Measurements from ENCODE around the gene ACSL3. TPM values are rescaled to one million over a fixed set of nuclear protein-coding genes. Genes with fewer than 3 reads are reported as not detected.

ACSL3 gene
- total RNA-seq, 1 experiment from 2014 or later, result 85.2 TPM

DNA sequence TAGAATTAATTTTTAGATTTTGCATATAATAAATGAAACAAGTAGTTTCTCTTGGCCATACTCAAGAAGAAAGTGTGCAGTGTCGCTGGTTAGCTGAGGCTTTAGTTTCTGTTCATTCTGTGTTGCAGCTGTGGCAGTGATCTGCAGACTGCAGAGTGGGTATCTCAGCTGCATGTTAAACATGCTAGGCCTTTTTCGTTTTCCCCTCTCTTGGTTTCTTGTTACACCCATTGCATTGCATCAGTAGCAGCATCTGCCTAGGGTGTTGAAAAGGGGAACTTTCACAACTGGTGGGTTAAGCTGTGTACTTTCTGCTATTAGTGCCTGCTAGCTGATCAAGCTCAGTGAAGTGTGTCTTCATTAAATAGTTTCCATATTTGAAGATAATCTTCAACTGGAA, 51.3 kb downstream of the ACSL3 start:
- CTCF ChIA-PET, result no interaction called here
- DNase-seq (ENCODE audit: low read depth, low spot score), result no peak
- intact Hi-C loops (cut with micrococcal nuclease; ENCODE audit: unreplicated experiment) (no loop called here), in situ Hi-C loops (cut with HindIII; ENCODE audit: low pct_unique_long_range_greater_than_20kb, low sequenced_read_pairs) (no loop called here)
- H3K9me3 ChIP-seq (ENCODE audit: control insufficient read depth, insufficient read depth, low read depth, low read length), result no peaks in the 10 kb centered on the region
- no peak overlapping the region for H3K27ac ChIP-seq (ENCODE audit: low read length)
- H3K36me3 ChIP-seq (ENCODE audit: control insufficient read depth, insufficient read depth, low read length), result peaks cover 15% of the 10 kb centered on the region; the same call in 1 of the 2 replicates
- H3K4me1 ChIP-seq (ENCODE audit: control insufficient read depth, insufficient read depth, low read length), result peaks cover 2% of the 10 kb centered on the region; the same call in 1 of the 2 replicates
- ATAC-seq, result no peak
- TF ChIP-seq, protein P1, sequence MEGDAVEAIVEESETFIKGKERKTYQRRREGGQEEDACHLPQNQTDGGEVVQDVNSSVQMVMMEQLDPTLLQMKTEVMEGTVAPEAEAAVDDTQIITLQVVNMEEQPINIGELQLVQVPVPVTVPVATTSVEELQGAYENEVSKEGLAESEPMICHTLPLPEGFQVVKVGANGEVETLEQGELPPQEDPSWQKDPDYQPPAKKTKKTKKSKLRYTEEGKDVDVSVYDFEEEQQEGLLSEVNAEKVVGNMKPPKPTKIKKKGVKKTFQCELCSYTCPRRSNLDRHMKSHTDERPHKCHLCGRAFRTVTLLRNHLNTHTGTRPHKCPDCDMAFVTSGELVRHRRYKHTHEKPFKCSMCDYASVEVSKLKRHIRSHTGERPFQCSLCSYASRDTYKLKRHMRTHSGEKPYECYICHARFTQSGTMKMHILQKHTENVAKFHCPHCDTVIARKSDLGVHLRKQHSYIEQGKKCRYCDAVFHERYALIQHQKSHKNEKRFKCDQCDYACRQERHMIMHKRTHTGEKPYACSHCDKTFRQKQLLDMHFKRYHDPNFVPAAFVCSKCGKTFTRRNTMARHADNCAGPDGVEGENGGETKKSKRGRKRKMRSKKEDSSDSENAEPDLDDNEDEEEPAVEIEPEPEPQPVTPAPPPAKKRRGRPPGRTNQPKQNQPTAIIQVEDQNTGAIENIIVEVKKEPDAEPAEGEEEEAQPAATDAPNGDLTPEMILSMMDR (IDR thresholded peaks at IDR 0.05), result no peak
- TF ChIP-seq POLR2AphosphoS5 (IDR thresholded peaks at IDR 0.05; ENCODE audit: low read depth, low read length) (no peak), TCF7L2 (IDR thresholded peaks at IDR 0.05; ENCODE audit: low read depth, low read length) (no peak), SIN3A (IDR thresholded peaks at IDR 0.05; ENCODE audit: borderline replicate concordance, insufficient read depth, low read depth, low read length) (no peak)
- TF ChIP-seq, protein P2, sequence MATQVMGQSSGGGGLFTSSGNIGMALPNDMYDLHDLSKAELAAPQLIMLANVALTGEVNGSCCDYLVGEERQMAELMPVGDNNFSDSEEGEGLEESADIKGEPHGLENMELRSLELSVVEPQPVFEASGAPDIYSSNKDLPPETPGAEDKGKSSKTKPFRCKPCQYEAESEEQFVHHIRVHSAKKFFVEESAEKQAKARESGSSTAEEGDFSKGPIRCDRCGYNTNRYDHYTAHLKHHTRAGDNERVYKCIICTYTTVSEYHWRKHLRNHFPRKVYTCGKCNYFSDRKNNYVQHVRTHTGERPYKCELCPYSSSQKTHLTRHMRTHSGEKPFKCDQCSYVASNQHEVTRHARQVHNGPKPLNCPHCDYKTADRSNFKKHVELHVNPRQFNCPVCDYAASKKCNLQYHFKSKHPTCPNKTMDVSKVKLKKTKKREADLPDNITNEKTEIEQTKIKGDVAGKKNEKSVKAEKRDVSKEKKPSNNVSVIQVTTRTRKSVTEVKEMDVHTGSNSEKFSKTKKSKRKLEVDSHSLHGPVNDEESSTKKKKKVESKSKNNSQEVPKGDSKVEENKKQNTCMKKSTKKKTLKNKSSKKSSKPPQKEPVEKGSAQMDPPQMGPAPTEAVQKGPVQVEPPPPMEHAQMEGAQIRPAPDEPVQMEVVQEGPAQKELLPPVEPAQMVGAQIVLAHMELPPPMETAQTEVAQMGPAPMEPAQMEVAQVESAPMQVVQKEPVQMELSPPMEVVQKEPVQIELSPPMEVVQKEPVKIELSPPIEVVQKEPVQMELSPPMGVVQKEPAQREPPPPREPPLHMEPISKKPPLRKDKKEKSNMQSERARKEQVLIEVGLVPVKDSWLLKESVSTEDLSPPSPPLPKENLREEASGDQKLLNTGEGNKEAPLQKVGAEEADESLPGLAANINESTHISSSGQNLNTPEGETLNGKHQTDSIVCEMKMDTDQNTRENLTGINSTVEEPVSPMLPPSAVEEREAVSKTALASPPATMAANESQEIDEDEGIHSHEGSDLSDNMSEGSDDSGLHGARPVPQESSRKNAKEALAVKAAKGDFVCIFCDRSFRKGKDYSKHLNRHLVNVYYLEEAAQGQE (IDR thresholded peaks at IDR 0.05; ENCODE audit: insufficient read depth in 1 of 2, low read depth in 2 of 2, low read length in 1 of 2), result no peak
- H3K4me3 ChIP-seq (ENCODE audit: low read depth in 2 of 2, low read length in 2 of 2), result no peak overlapping the region
- POLR2A ChIA-PET, result no interaction called here
- no TSS peak for BruUV-seq (replicated peaks)
- no peaks in the 10 kb centered on the region for H3K27me3 ChIP-seq (ENCODE audit: control insufficient read depth, insufficient read depth, low read length)

DNA sequence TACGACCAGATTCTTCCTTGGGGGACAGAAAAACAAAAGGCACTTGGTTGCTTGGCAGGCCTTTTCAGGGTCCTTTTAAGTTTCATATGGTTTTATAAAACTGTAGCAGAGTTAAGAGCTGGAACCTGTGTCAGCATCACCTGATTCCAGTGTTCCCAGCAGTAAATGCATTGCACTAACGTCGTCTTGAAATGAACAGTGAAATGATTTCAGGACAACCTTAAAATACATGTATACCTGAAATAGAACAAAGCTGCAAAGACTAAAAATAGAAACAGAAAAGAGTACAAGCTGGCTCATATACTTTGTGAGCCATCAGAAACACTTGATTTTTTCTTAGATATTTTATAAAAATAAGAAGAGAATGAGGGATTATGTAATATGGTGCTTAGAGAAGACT, 51.9 kb downstream of the ACSL3 start:
- peaks cover 2% of the 10 kb centered on the region; the same call in 1 of the 2 replicates for H3K4me1 ChIP-seq (ENCODE audit: control insufficient read depth, insufficient read depth, low read length)
- TF ChIP-seq POLR2AphosphoS5 (IDR thresholded peaks at IDR 0.05; ENCODE audit: low read depth, low read length), result no peak
- TF ChIP-seq, protein P2 (IDR thresholded peaks at IDR 0.05; ENCODE audit: insufficient read depth in 1 of 2, low read depth in 2 of 2, low read length in 1 of 2), result no peak
- TF ChIP-seq, protein P1 (IDR thresholded peaks at IDR 0.05), result no peak
- TF ChIP-seq SIN3A (IDR thresholded peaks at IDR 0.05; ENCODE audit: borderline replicate concordance, insufficient read depth, low read depth, low read length), result no peak
- no peak for TF ChIP-seq TCF7L2 (IDR thresholded peaks at IDR 0.05; ENCODE audit: low read depth, low read length)
- peaks cover 16% of the 10 kb centered on the region for H3K36me3 ChIP-seq (ENCODE audit: control insufficient read depth, insufficient read depth, low read length)
- H3K27me3 ChIP-seq (ENCODE audit: control insufficient read depth, insufficient read depth, low read length), result no peaks in the 10 kb centered on the region
- ChIA-PET POLR2A (no interaction called here), CTCF (no interaction called here)
- DNase-seq (ENCODE audit: low read depth, low spot score), result no peak
- BruUV-seq (replicated peaks), result no TSS peak
- ATAC-seq, result no peak
- no peak overlapping the region for H3K27ac ChIP-seq (ENCODE audit: low read length)
- in situ Hi-C loops (cut with HindIII; ENCODE audit: low pct_unique_long_range_greater_than_20kb, low sequenced_read_pairs) (no loop called here), intact Hi-C loops (cut with micrococcal nuclease; ENCODE audit: unreplicated experiment) (no loop called here)
- no peak overlapping the region for H3K4me3 ChIP-seq (ENCODE audit: low read depth in 2 of 2, low read length in 2 of 2)
- no peaks in the 10 kb centered on the region for H3K9me3 ChIP-seq (ENCODE audit: control insufficient read depth, insufficient read depth, low read depth, low read length)

All from Panc1 (cell line).